IPS DF 6.9 (cell line): ENCODE data around the gene SYTL3.
"Not testable (repeated sequence)": the region's sequence is repeated elsewhere in the genome, so short reads cannot be mapped to it uniquely, and the experiment has no call there.

Source experiments
- DNase-seq: peaks from one replicate; pipeline ENCODE4 v3.0.0-alpha.2; 2013; ENCODE audit warnings: low read depth, low spot score
- H3K27ac ChIP-seq: one replicate; pipeline ENCODE4 v1.5.1; 2013; ENCODE audit warnings: low read length, control low read depth
- H3K27me3 ChIP-seq: 2 replicates; pipeline ENCODE4 v1.6.1; 2013; ENCODE audit warnings: mild to moderate bottlenecking, low read length; ENCODE audit not compliant: control insufficient read depth, insufficient read depth
- H3K36me3 ChIP-seq: 2 replicates; pipeline ENCODE4 v1.6.1; 2013; ENCODE audit warnings: low read length; ENCODE audit not compliant: control insufficient read depth, insufficient read depth
- H3K4me1 ChIP-seq: 2 replicates; pipeline ENCODE4 v1.6.1; 2013; ENCODE audit warnings: low read length; ENCODE audit not compliant: control insufficient read depth, insufficient read depth
- H3K4me3 ChIP-seq: 2 replicates; pipeline ENCODE4 v1.5.1; 2013; ENCODE audit warnings: mild to moderate bottlenecking, low read length
- H3K9me3 ChIP-seq: 2 replicates; pipeline ENCODE4 v1.6.1; 2013; ENCODE audit warnings: low read length, inconsistent platforms; ENCODE audit not compliant: control insufficient read depth, insufficient read depth
- WGBS: extraction: QIAGEN DNeasy Blood & Tissue Kit; methylation state at CpG from one replicate; pipeline ENCODE4 v1.1.7; 2013; ENCODE audit warnings: mixed read lengths, missing lambda C conversion rate; ENCODE audit not compliant: insufficient read length, insufficient coverage; 5-methylcytosine and 5-hydroxymethylcytosine counted together

Gene SYTL3

GRCh38 chr6:158786645-158787304 lies 136.9 kb downstream of the SYTL3 start:
- no peak for DNase-seq
- no peak overlapping the region for H3K4me3 ChIP-seq
- no peaks in the 10 kb centered on the region for H3K9me3 ChIP-seq
- H3K36me3 ChIP-seq: peaks cover 43% of the 10 kb centered on the region
- H3K27ac ChIP-seq: no peak overlapping the region
- no peaks in the 10 kb centered on the region for H3K27me3 ChIP-seq
- no peaks in the 10 kb centered on the region for H3K4me1 ChIP-seq
- WGBS: no CpG with 5 or more reads among the region's 6 CpGs

DNA sequence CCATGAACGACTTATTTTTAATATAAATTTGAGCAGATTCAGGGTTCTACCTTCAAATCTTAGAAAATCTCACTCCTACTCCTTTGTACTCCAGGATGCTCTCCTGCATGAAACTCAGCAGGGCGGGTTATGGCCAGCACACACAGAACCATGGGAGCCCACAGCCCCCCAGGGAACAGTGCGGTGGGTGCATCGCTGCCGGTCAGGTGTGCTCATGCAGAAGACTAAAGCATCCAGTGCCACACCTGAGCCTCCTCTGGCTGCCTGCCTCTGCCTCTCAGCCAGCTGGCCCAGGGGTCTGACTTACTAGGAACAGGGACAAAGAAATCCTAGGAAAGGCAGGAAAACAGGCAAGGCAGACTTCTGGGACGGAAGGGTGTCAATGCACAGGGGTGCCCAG lies 137.5 kb downstream of the SYTL3 start:
- H3K36me3 ChIP-seq: peaks cover 36% of the 10 kb centered on the region

GRCh38 chr6:158789115-158789917 lies 139.5 kb downstream of the SYTL3 start:
- no peak overlapping the region for H3K27ac ChIP-seq
- H3K4me3 ChIP-seq: no peak overlapping the region
- no peaks in the 10 kb centered on the region for H3K9me3 ChIP-seq
- H3K4me1 ChIP-seq: peaks cover 1% of the 10 kb centered on the region; the same call in 1 of the 2 replicates
- no peaks in the 10 kb centered on the region for H3K27me3 ChIP-seq
- no peak for DNase-seq
- peaks cover 23% of the 10 kb centered on the region for H3K36me3 ChIP-seq
- WGBS: no CpG with 5 or more reads among the region's 11 CpGs

More for the DNA sequence above, 137.5 kb downstream of the SYTL3 start:
- H3K4me1 ChIP-seq: no peaks in the 10 kb centered on the region
- WGBS: no CpG with 5 or more reads among the region's 6 CpGs
- H3K4me3 ChIP-seq: no peak overlapping the region
- no peaks in the 10 kb centered on the region for H3K9me3 ChIP-seq
- no peak overlapping the region for H3K27ac ChIP-seq
- DNase-seq: no peak
- H3K27me3 ChIP-seq: no peaks in the 10 kb centered on the region

DNA sequence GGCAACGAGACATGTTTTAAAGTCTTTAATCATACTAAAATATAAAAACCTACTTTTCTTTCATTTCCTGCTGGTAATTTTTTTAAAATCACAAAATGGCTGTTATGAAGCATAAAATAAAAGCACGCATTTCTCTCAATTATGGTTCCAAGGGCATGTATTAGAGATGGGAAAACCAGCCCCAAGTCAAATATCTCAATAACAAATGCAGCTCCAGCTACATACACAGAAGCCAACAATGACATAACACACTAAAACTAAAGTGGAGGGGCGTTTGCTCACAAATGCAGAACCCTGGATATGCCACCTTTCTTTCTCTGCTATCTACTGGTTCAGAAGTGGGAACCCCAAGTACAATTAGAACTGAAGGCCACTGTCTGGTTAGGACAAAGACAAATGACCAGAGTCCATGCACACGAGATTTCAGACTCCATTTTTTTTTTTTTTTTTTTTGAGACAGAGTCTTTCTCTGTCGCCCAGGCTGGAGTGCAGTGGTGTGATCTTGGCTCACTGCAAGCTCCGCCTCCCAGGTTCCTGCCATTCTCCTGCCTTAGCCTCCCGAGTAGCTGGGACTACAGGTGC lies 141.5 kb downstream of the SYTL3 start:
- Histone ChIP-seq H3K27me3 (no peaks in the 10 kb centered on the region), H3K27ac (no peak overlapping the region), H3K4me3 (no peak overlapping the region), H3K4me1 (peaks cover 1% of the 10 kb centered on the region; the same call in 1 of the 2 replicates), H3K9me3 (no peaks in the 10 kb centered on the region), H3K36me3 (peaks cover 12% of the 10 kb centered on the region; the same call in 1 of the 2 replicates)
- DNase-seq: no peak
- no CpG with 5 or more reads among the region's 7 CpGs for WGBS

- not testable (repeated sequence) for H3K36me3 ChIP-seq, H3K9me3 ChIP-seq, H3K4me1 ChIP-seq, H3K4me3 ChIP-seq, H3K27ac ChIP-seq, DNase-seq, H3K27me3 ChIP-seq
- no CpG with 5 or more reads among the region's 10 CpGs for WGBS
Observed at GRCh38 chr6:158792505-158792904, 142.7 kb downstream of the SYTL3 start.

DNA sequence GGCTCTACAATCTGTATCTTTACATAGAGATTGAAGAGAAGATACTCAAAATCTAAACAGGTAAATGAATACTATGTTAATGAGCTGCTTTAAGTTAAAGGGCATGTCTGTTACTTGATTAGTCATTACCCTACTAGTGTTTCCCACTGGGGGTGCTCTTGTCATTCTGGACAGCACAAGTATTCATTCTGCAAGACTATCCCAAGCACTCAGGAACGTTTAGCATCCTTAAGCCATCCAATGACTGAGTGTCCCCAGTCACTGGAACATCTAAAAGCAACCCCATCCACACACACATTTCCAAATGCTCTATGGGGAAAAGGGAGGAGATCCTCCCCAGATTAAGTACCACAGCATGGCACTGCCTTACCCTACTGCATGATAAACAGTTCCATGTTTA lies 143.6 kb downstream of the SYTL3 start:
- no peak for DNase-seq
- H3K4me1 ChIP-seq: peaks cover 2% of the 10 kb centered on the region
- H3K4me3 ChIP-seq: no peak overlapping the region
- no peaks in the 10 kb centered on the region for H3K9me3 ChIP-seq
- no peaks in the 10 kb centered on the region for H3K27me3 ChIP-seq
- H3K27ac ChIP-seq: no peak overlapping the region
- no CpG with 5 or more reads among the region's 1 CpG for WGBS
- peaks cover 3% of the 10 kb centered on the region; the same call in 1 of the 2 replicates for H3K36me3 ChIP-seq

DNA sequence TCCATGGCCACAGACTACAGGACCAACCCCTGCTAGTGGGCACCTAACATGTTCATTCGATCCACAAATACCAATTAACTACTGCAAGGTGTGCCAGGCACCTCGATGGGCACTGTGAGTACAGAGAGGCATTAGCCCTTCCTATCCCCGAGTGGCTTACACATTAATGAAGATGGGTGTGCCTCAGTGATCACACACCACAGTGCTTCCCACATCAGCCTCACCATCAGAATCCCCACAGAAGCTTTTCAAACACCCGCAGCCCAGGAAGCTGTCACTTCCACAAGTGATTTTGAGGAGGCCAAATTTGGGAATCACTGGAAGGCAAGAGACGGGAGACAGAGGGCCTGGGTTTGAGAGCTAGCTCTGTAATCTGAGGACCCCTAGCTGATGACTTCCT lies 145.7 kb downstream of the SYTL3 start:
- Histone ChIP-seq H3K27me3 (no peaks in the 10 kb centered on the region), H3K36me3 (no peaks in the 10 kb centered on the region; the same call in 1 of the 2 replicates), H3K4me1 (peaks cover 5% of the 10 kb centered on the region), H3K27ac (no peak overlapping the region), H3K9me3 (no peaks in the 10 kb centered on the region), H3K4me3 (no peak overlapping the region)
- DNase-seq: no peak
- no CpG with 5 or more reads among the region's 5 CpGs for WGBS

- Histone ChIP-seq H3K4me1 (peaks cover 5% of the 10 kb centered on the region), H3K27me3 (no peaks in the 10 kb centered on the region), H3K9me3 (no peaks in the 10 kb centered on the region), H3K36me3 (no peaks in the 10 kb centered on the region; the same call in 1 of the 2 replicates), H3K27ac (no peak overlapping the region), H3K4me3 (no peak overlapping the region)
- no CpG with 5 or more reads among the region's 3 CpGs for WGBS
- no peak for DNase-seq
Observed at GRCh38 chr6:158796353-158796752, 146.5 kb downstream of the SYTL3 start.

- Histone ChIP-seq H3K36me3 (no peaks in the 10 kb centered on the region; the same call in 1 of the 2 replicates), H3K4me3 (no peak overlapping the region), H3K4me1 (peaks cover 5% of the 10 kb centered on the region)
Observed at GRCh38 chr6:158797331-158798310, 147.8 kb downstream of the SYTL3 start.

GRCh38 chr6:158798311-158798710 lies 148.5 kb downstream of the SYTL3 start:
- no peaks in the 10 kb centered on the region; the same call in 1 of the 2 replicates for H3K36me3 ChIP-seq

More at GRCh38 chr6:158797331-158798310, 147.8 kb downstream of the SYTL3 start:
- H3K27ac ChIP-seq: no peak overlapping the region
- no peak for DNase-seq
- no CpG with 5 or more reads among the region's 3 CpGs for WGBS
- no peaks in the 10 kb centered on the region for H3K27me3 ChIP-seq
- no peaks in the 10 kb centered on the region for H3K9me3 ChIP-seq

More at GRCh38 chr6:158798311-158798710, 148.5 kb downstream of the SYTL3 start:
- no peak overlapping the region for H3K4me3 ChIP-seq
- DNase-seq: no peak
- no peak overlapping the region for H3K27ac ChIP-seq
- no peaks in the 10 kb centered on the region for H3K27me3 ChIP-seq
- H3K4me1 ChIP-seq: peaks cover 5% of the 10 kb centered on the region
- no peaks in the 10 kb centered on the region for H3K9me3 ChIP-seq
- no CpG with 5 or more reads among the region's 8 CpGs for WGBS
